HG03095 (cell line): ENCODE data around the gene TLN1.

Experiments
- ATAC-seq: cut with Tn5 transposase; IDR thresholded peaks from one replicate; pipeline ENCODE4 v1.9.1; 2021; ENCODE audit warnings: moderate library complexity; ENCODE audit not compliant: unreplicated experiment

The TLN1 gene

GRCh38 chr9:35732185-35732799 is at the start of gene TLN1, which contains the start of gene CREB3:
Gene TLN1, minus strand, starts transcription at chr9:35732195. Its CDS starts 6,501 bp downstream, at chr9:35725694.
Gene CREB3, plus strand, starts transcription at chr9:35732666. Its CDS starts 107 bp downstream, at chr9:35732773.
- peak; percentile 76 for ATAC-seq

GRCh38 chr9:35781066-35781465 is 49.1 kb upstream of the TLN1 start:
- no peak for ATAC-seq

- no peak for ATAC-seq
Observed at GRCh38 chr9:35778496-35778895, 46.5 kb upstream of the TLN1 start.

- ATAC-seq = no peak
Observed at GRCh38 chr9:35776018-35776417, 44.0 kb upstream of the TLN1 start.

- no peak for ATAC-seq
Observed at GRCh38 chr9:35774907-35775635, 43.1 kb upstream of the TLN1 start.

- no peak for ATAC-seq
Observed at GRCh38 chr9:35771943-35772342, 39.9 kb upstream of the TLN1 start.

GRCh38 chr9:35771534-35771933 is 39.5 kb upstream of the TLN1 start:
- no peak for ATAC-seq

GRCh38 chr9:35771075-35771433 is 39.1 kb upstream of the TLN1 start:
- no peak for ATAC-seq

GRCh38 chr9:35769763-35770162 is 37.8 kb upstream of the TLN1 start:
- no peak for ATAC-seq

GRCh38 chr9:35767458-35767857 is 35.5 kb upstream of the TLN1 start:
- ATAC-seq = no peak

- no peak for ATAC-seq
Observed at GRCh38 chr9:35766997-35767396, 35.0 kb upstream of the TLN1 start.

- no peak for ATAC-seq
Observed at GRCh38 chr9:35763803-35764202, 31.8 kb upstream of the TLN1 start.

GRCh38 chr9:35763181-35763580 is 31.2 kb upstream of the TLN1 start:
- no peak for ATAC-seq

GRCh38 chr9:35760651-35761050 is 28.7 kb upstream of the TLN1 start:
- no peak for ATAC-seq

GRCh38 chr9:35759795-35760194 is 27.8 kb upstream of the TLN1 start:
- ATAC-seq = no peak

- no peak for ATAC-seq
Observed at GRCh38 chr9:35758475-35759050, 26.6 kb upstream of the TLN1 start.

GRCh38 chr9:35757892-35758275 is 25.9 kb upstream of the TLN1 start:
- no peak for ATAC-seq

GRCh38 chr9:35757226-35757891 is 25.4 kb upstream of the TLN1 start:
- peak; percentile 42 for ATAC-seq

- ATAC-seq = peak; percentile 52
Observed at GRCh38 chr9:35756275-35757225, 24.6 kb upstream of the TLN1 start.

GRCh38 chr9:35755071-35755470 is 23.1 kb upstream of the TLN1 start:
- ATAC-seq = no peak

- no peak for ATAC-seq
Observed at GRCh38 chr9:35754264-35754663, 22.3 kb upstream of the TLN1 start, which contains the start of gene MSMP. Gene MSMP, minus strand, starts transcription at chr9:35754276. Its CDS starts 147 bp downstream, at chr9:35754129.
